ENCODE measurements around the gene SPTLC2.
"Not testable (repeated sequence)": the region's sequence is repeated elsewhere in the genome, so short reads cannot be mapped to it uniquely, and the experiment has no call there.

Gene SPTLC2

DNA sequence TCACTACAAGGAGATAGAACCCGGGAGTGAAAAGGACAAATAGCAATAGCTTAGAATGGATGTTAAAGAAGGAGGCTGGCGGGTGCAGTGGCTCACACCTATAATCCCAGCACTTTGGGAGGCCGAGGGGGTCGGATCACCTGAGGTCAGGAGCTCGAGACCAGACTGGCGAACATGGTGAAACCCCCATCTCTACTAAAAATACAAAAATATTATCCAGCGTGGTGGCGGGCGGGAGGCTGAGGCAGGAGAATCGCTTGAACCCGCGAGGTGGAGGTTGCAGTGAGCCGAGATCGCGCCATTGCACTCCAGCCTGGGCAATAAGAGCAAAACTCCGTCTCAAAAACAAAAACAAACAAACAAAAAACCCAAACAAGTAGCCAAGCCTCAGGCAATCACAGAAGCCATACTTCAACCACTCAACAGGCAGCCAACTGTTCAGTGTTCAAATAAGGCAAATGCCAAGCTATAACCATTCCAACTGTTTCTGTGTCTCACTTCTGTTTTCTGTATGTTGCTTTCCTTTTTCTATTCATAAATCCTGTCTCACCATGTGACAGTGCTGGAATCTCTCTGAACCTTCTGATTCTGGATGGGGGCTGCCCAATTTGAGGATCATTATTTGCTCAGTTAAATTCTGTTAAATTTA is 3.9 kb upstream of the SPTLC2 start:
- no peak for DNase-seq

GRCh38 chr14:77618381-77618970 is 2.0 kb upstream of the SPTLC2 start:
- DNase-seq = no peak

GRCh38 chr14:77616133-77616453 is 344 bp downstream of the SPTLC2 start:
- DNase-seq = no peak

- no peak for DNase-seq
Measured at GRCh38 chr14:77615361-77616132, 890 bp downstream of the SPTLC2 start.

DNA sequence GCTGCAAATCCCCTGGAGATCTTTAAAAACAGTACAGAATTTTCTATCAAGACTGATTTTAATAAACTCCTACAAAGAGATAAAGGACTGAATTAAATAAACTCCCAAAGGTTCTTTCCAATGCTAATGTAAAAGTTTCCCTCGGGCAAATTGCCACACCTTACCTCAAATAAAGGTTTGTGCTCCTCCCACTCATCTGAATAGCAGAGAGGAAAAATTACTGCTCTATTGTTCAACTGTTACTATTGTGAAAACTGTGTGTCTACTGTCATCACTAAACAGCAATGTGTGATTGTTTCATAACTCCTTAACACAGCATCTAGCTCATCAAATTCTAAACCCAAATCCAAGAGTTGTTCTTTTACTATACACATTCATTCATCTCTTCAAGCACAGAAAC is 3.2 kb downstream of the SPTLC2 start:
- no peak for DNase-seq

DNA sequence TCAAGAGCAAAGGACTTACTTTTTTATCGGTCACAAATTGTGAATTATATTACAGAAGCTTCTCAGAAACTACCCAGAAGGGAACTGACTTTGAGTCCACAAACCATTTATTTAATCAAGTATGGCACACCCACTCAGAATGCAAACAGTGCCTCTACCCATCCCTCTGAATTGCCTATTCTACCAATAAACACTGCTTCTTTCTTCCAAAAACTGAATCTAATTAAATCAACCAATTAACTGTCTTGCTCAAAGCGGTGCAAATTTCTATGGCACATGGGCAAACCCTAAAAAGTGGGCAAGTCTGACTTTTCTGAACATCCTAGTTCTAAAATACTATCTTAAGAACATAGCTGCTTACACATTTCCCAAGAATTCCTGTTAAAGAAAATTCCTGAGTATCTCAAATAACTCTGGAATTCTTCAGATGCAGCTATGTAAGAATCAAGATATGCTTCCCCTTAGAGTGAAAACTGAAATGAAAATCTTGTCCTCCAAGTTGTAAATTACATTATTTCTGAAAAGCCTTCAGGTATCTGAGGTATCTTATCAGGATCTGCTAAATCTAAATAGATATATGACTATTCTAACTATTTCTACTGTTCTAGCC is 4.3 kb downstream of the SPTLC2 start:
- DNase-seq = no peak

GRCh38 chr14:77610553-77610952 is 5.9 kb downstream of the SPTLC2 start:
- no peak for DNase-seq

GRCh38 chr14:77609922-77610321 is 6.5 kb downstream of the SPTLC2 start:
- no peak for DNase-seq

DNA sequence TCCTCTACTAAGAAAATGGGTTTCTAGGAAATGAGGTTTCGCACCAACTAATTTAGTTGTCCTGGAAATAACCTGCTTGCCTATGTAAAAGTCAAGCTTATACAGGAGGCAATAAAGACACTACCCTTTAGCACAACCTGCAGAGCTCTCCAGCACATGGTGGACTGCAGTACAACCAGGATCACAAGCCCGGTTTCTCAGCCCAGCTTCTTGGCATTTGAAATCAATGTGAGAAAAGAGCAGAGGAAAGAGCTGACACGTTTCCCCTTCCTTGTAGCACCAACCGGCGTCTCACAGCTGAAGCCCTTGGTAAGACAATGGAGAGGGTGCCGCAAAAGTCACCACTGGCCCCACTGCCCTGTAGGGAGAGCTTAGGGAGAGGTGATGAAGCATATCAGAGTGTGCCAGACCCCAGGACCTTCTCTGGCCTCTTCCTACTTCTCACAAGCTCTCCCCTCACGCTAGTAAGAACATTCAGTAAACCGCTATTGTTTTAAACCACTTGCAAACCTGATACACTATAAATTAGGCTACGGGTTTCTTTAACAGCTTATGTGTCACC is 8.6 kb downstream of the SPTLC2 start:
- DNase-seq = no peak

DNA sequence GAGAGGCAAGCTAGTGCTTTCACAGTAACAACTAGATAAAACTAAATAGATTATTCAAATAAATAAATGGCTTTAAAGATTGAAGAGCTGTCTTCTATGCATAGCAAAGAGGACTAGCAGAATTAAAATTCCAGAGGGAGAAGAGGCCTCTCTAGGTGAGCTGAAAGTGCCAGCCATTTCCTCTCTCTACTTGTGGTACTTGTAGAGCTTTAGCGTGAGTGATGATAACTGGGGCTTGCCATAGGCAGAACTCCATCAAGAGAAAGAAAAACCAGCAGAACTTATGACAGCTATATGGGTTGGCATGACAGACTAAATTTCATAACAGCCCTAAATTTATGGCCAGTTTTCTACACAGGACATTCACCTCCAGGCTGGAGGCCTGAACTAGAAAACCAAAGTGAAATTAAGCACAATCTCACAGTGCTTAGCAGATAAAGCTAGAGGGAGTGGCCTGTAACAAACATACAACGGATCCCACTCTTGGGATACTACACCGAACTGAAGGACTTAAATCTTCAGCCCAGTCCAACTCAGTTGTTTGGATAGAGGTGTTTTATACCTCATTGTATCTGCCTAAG is 11.0 kb downstream of the SPTLC2 start:
- DNase-seq = no peak

- DNase-seq = no peak
Measured at GRCh38 chr14:77603654-77604255, 12.7 kb downstream of the SPTLC2 start.

DNA sequence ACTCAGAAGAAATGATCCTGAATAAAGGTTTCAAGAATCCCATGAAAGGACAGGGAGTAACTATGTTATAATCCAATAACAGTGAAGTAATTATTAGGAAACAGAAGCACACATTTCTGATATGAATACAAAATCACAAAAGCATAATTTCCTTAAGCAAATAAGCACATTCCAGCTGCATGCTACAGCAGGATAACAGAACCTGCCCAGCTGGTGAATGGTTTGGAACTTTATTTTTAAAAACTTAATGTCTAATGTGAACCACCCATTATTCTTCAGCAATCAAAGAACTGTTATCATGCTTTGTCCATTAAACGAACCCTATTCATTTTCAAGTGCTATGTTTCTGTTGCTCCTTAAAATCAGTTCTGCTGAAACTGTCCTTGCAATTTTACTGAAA is 13.4 kb downstream of the SPTLC2 start:
- DNase-seq = no peak

- DNase-seq = no peak
Measured at GRCh38 chr14:77601846-77602619, 14.4 kb downstream of the SPTLC2 start.

DNA sequence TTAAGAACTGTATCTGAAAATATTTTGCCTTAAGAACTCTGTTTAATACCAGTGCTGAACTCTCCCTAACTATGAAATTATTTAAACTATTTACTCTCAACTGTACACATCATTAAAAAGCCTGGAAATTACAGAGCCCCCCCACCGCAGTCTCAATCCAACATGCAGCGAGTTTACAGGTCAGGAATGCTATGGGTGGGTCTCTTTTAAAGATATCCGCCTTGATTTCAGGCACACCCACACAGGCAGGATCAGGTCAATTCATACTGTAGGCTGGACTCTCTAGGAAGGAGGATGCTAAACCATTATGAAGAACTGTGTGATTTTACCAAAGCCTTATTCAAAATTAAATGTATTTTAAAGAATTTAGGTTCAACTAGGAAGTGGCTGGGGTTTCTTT is 16.5 kb downstream of the SPTLC2 start:
- no peak for DNase-seq

DNA sequence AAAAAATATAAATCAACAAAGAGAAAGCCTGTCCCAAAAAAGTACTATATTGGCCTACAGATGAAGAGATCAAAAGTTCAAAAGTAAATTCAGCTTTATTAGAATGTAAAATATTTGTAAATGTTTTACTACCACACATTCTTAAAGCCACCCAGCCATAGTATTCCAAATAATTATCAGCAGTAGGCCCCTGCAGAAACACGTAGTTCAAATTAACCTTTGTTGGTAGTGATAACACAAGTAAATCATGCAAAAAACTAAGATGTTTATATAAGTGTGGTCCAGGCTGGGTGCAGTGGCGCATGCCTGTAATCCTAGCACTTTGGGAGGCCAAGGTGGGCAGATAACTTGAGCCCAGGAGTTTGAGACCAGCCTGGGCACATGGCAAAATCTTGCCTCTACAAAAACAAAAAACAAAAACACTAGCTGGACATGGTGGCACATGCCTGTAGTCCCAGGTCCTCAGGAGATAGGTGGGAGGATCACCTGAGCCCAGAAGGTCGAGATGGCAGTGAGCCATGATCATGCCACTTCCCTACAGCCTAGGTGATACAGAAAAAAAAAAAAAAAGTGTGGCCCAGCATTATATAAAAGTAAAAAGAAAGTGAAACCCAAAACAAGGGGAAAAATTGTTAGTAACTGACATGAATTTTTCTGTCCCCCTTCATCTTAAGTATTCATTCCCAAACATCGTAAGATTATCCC is 17.9 kb downstream of the SPTLC2 start:
- DNase-seq = no peak

DNA sequence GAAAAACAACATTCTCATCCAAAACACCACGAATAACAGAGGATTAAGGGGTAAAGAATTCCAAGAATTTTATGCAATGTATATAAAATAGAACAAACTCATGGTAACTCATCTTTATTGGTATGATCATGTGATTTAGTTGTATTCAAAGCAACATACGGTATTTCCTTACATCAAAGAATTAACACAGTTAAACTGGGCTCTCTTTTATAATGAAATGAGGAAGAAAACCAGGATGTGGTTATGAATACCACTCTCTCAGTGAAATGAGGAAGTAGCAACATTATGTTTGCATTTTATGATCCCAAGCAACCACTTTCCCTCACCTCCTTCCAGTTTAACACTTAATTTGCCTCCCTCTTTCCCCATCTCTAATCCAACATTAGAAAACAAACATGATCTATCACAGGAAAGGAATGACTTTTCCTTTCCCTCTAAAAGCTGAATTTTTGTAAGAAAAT is 22.9 kb downstream of the SPTLC2 start:
- no peak for DNase-seq

GRCh38 chr14:77590845-77591485 is 25.5 kb downstream of the SPTLC2 start:
- DNase-seq = no peak

GRCh38 chr14:77589099-77589498 is 27.3 kb downstream of the SPTLC2 start:
- no peak for DNase-seq

- not testable (repeated sequence) for DNase-seq
Measured at GRCh38 chr14:77588411-77589025, 27.9 kb downstream of the SPTLC2 start.

DNA sequence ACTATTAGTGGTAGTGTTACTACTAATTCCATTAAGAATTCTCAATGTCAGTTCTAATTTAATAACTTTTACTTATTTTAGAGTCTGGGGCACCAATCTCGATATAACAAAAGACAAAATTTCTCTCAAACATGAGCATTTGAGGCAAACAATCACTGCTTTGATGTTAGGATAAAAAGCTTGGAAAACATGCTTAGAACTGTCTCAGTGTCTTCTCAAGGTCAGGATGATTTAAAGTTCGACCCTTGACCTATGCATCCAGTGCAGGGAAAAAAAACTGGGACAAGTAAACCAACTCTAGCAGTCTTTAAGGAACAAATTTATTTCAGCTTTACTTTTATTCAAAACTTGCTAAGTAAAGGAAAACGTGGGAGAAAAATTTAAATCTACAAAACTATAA is 31.1 kb downstream of the SPTLC2 start:
- no peak for DNase-seq
